ENCODE results near the gene PTPRN2. TPM values are rescaled to one million over a fixed set of nuclear protein-coding genes. Genes with fewer than 3 reads are reported as not detected.
A peak's percentile ranks its signal among the peaks of the same experiment; 100 is the strongest.

The PTPRN2 gene
- polyA plus RNA-seq, 1 of the 3 experiments (the other 2 are of a cell fraction): 4.0 TPM

- no peak for DNase-seq
- WGBS (ENCODE audit: low lambda C conversion rate): 38% methylated on average over 12 of the region's 12 CpGs
- Histone ChIP-seq H3K4me2 (no peak overlapping the region), H3K9me2 (no peaks in the 10 kb centered on the region), H3K79me2 (ENCODE audit: insufficient read depth) (no peaks in the 10 kb centered on the region), H4K20me1 (ENCODE audit: insufficient read depth) (no peaks in the 10 kb centered on the region), H3K27ac (ENCODE audit: low read depth in 2 of 2, low read length in 1 of 2) (no peak overlapping the region), H2AFZ (ENCODE audit: low read depth) (no peak overlapping the region), H3K9me3 (no peaks in the 10 kb centered on the region; the same call in 1 of the 2 replicates), H3K4me1 (ENCODE audit: control insufficient read depth in 1 of 2, insufficient read depth in 2 of 2, low read depth in 1 of 2, low read length in 1 of 2) (peaks cover 0 to 2% of the 10 kb centered on the region in 2 experiments; a peak in 1 of 4 replicates), H3K9ac (no peak overlapping the region), H3F3A (replicated peaks; ENCODE audit: insufficient read depth) (no peaks in the 10 kb centered on the region), H3K27me3 (ENCODE audit: insufficient read depth) (no peaks in the 10 kb centered on the region), H3K4me3 (ENCODE audit: low read depth in 2 of 2, low read length in 1 of 2) (no peak overlapping the region), H3K36me3 (replicated peaks in 1 of 2; ENCODE audit: control insufficient read depth in 1 of 2, insufficient read depth in 2 of 2, low read length in 1 of 2) (no peaks in the 10 kb centered on the region)
- ChIA-PET POLR2A (no interaction called here), CTCF (interaction anchor here (0.7 to 4.5 kb wide), 14 partner anchors 9 to 355 kb away, joined by 3 to 42 read pairs (median 4); no protein-coding TSS in a partner anchor)
- TF ChIP-seq GATA2 (CRISPR knock-in tag; IDR thresholded peaks at IDR 0.05): 0 out of 2 replicates have a peak, but pooled peaks have one; percentile 7
- no peak for TF ChIP-seq RFX5 (IDR thresholded peaks at IDR 0.05; ENCODE audit: low read length)
- TF ChIP-seq FOSL2 (IDR thresholded peaks at IDR 0.05; ENCODE audit: borderline replicate concordance, low read depth): no peak
Observed at GRCh38 chr7:158408318-158408920, 179.2 kb downstream of the PTPRN2 start.

DNA sequence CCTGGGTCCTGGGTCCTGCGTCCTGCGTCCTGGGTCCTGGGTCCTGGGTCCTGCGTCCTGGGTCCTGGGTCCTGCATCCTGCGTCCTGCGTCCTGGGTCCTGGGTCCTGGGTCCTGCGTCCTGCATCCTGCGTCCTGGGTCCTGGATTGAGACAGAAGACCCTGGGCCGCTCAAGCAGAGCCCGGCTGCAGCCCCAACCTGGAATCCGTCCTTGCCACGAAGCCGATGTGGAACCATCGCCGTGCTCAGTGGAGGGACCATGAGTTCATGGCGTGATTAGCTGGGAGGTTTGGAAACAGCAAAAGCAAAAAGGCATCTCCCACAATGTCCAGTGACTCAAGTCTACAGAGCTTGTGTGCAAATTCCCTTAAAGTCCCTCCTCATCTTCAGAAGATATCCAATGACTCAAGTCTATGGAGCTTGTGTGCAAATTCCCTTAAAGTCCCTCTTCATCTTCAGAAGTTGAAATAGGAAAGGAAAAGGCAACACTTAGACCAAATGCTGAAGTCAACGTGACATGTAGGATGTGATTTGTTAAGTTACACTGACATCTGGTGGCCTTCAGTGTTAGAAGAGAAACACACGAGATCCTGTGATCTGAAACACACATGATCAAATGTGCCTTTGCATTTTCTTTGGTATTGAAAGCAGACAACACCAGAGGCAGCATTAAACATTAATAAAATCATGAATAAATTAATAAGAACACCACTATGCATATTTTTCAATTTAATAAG lies 179.9 kb downstream of the PTPRN2 start:
- Histone ChIP-seq H3K27me3 (ENCODE audit: insufficient read depth) (no peaks in the 10 kb centered on the region), H3K36me3 (replicated peaks in 1 of 2; ENCODE audit: control insufficient read depth in 1 of 2, insufficient read depth in 2 of 2, low read length in 1 of 2) (no peaks in the 10 kb centered on the region), H3K27ac (ENCODE audit: low read depth in 2 of 2, low read length in 1 of 2) (no peak overlapping the region; a peak in 1 of 4 replicates), H3K4me3 (ENCODE audit: low read depth in 2 of 2, low read length in 1 of 2) (no peak overlapping the region; a peak in 1 of 4 replicates), H3K9me3 (no peaks in the 10 kb centered on the region; the same call in 1 of the 2 replicates), H3K79me2 (ENCODE audit: insufficient read depth) (no peaks in the 10 kb centered on the region), H4K20me1 (ENCODE audit: insufficient read depth) (no peaks in the 10 kb centered on the region), H3K4me1 (ENCODE audit: control insufficient read depth in 1 of 2, insufficient read depth in 2 of 2, low read depth in 1 of 2, low read length in 1 of 2) (peaks cover 0 to 7% of the 10 kb centered on the region in 2 experiments; a peak in 1 of 4 replicates), H3K9me2 (no peaks in the 10 kb centered on the region), H3K4me2 (no peak overlapping the region), H3K9ac (no peak overlapping the region), H2AFZ (ENCODE audit: low read depth) (no peak overlapping the region), H3F3A (replicated peaks; ENCODE audit: insufficient read depth) (no peaks in the 10 kb centered on the region)
- peak; percentile 74 for DNase-seq
- TF ChIP-seq RAD21 (IDR thresholded peaks at IDR 0.05; ENCODE audit: low read length) (peak; percentile 86), USF1 (IDR thresholded peaks at IDR 0.05; ENCODE audit: borderline replicate concordance, low read depth) (no peak), GATA2 (CRISPR knock-in tag; IDR thresholded peaks at IDR 0.05) (peak; percentile 16; the same call in 1 of the 2 replicates), CHD2 (IDR thresholded peaks at IDR 0.05; ENCODE audit: low read length, partially characterized antibody) (no peak), MXI1 (IDR thresholded peaks at IDR 0.05; ENCODE audit: low read depth, low read length) (peak; percentile 28; the same call in 1 of the 2 replicates), SMC3 (IDR thresholded peaks at IDR 0.05; ENCODE audit: low read depth, low read length) (peak; percentile 56; the same call in 1 of the 2 replicates), NRF1 (IDR thresholded peaks at IDR 0.05; ENCODE audit: low read depth, low read length) (no peak), CTCF (IDR thresholded peaks at IDR 0.05) (peak; percentile 26; the same call in 1 of the 2 replicates)
- CTCF ChIA-PET: interaction anchor here (0.6 to 4.5 kb wide), 24 partner anchors 8 to 1009 kb away, joined by 3 to 42 read pairs (median 4); no protein-coding TSS in a partner anchor
- POLR2A ChIA-PET: interaction anchor here (1.2 kb wide), 1 partner anchor 10 kb away, joined by 4 read pairs; no protein-coding TSS in a partner anchor
- 59% methylated on average over 12 of the region's 17 CpGs for WGBS (ENCODE audit: low lambda C conversion rate)
